T-helper 22 cell (primary cell): Measurements from ENCODE around the gene OR10A4.
"Not testable (repeated sequence)": the region's sequence is repeated elsewhere in the genome, so short reads cannot be mapped to it uniquely, and the experiment has no call there.

Experiments
- DNase-seq: peaks from one replicate; pipeline ENCODE4 v3.0.0-alpha.2; 2020; ENCODE audit warnings: low read depth

The OR10A4 gene

GRCh38 chr11:6898911-6899310, 22.5 kb downstream of the OR10A4 start:
- DNase-seq: no peak

GRCh38 chr11:6900327-6900999, 24.0 kb downstream of the OR10A4 start:
- no peak for DNase-seq

GRCh38 chr11:6904804-6905203, 28.4 kb downstream of the OR10A4 start:
- DNase-seq: not testable (repeated sequence)

- no peak for DNase-seq
Measured at GRCh38 chr11:6911378-6911777, 35.0 kb downstream of the OR10A4 start.

GRCh38 chr11:6911948-6912347, 35.5 kb downstream of the OR10A4 start:
- no peak for DNase-seq

- no peak for DNase-seq
Measured at GRCh38 chr11:6919698-6920097, 43.3 kb downstream of the OR10A4 start.

- no peak for DNase-seq
Measured at GRCh38 chr11:6920702-6921101, 44.3 kb downstream of the OR10A4 start, which contains the start of gene OR2D3. Gene OR2D3, plus strand, starts transcription at chr11:6921002. Its CDS starts 0 bp downstream, at chr11:6921002.

GRCh38 chr11:6925007-6925577, 48.7 kb downstream of the OR10A4 start:
- DNase-seq: no peak

GRCh38 chr11:6925636-6926207, 49.3 kb downstream of the OR10A4 start:
- no peak for DNase-seq

GRCh38 chr11:6926208-6927029, 50.0 kb downstream of the OR10A4 start, which contains the start of gene ZNF215:
Gene ZNF215, plus strand, starts transcription at chr11:6926426. Its CDS starts 5,847 bp downstream, at chr11:6932273.
- DNase-seq: peak; percentile 1

GRCh38 chr11:6927030-6927617, 50.7 kb downstream of the OR10A4 start:
- no peak for DNase-seq
